Neutrophil (primary cell): ENCODE results near the gene FKBP2.

Experiments used
- H3K27ac ChIP-seq: fragments of 200-600 bp; sonication (generic); 2 replicates; pipeline ENCODE4 v1.5.1; 2016; ENCODE audit warnings: mild to moderate bottlenecking, moderate library complexity
- H3K27me3 ChIP-seq: fragments of 200-600 bp; sonication (generic); 2 replicates; pipeline ENCODE4 v1.6.0; 2016; ENCODE audit warnings: mild to moderate bottlenecking
- H3K36me3 ChIP-seq: fragments of 200-600 bp; sonication (generic); 2 replicates; pipeline ENCODE4 v1.5.1; 2017
- H3K4me1 ChIP-seq, 2 experiments: fragments of 200-600 bp in 1 of 2; sonication (generic) in 1 of 2; 1 replicate in 1 of 2; 2 replicates in 1 of 2; pipeline versions ENCODE4 v1.5.1 to v1.6.1; 2013 to 2016; ENCODE audit warnings: low read depth in 1 of 2, low read length in 1 of 2, mild to moderate bottlenecking in 1 of 2, moderate library complexity in 1 of 2; ENCODE audit not compliant: control insufficient read depth in 1 of 2, insufficient read depth in 1 of 2
- H3K4me3 ChIP-seq, 2 experiments: fragments of 200-600 bp in 1 of 2; sonication (generic) in 1 of 2; 1 replicate in 1 of 2; 2 replicates in 1 of 2; pipeline ENCODE4 v1.5.1; 2013 to 2016; ENCODE audit warnings: low read depth in 1 of 2, low read length in 1 of 2, mild to moderate bottlenecking in 1 of 2, moderate library complexity in 1 of 2
- H3K9me3 ChIP-seq: fragments of 200-600 bp; sonication (generic); 2 replicates; pipeline ENCODE4 v1.5.1; 2016
- CTCF ChIP-seq: fragments of 200-600 bp; sonication (generic); IDR thresholded peaks from 2 replicates; pipeline ENCODE4 v1.5.1; 2016; ENCODE audit warnings: antibody characterized with exemption

Gene FKBP2

DNA sequence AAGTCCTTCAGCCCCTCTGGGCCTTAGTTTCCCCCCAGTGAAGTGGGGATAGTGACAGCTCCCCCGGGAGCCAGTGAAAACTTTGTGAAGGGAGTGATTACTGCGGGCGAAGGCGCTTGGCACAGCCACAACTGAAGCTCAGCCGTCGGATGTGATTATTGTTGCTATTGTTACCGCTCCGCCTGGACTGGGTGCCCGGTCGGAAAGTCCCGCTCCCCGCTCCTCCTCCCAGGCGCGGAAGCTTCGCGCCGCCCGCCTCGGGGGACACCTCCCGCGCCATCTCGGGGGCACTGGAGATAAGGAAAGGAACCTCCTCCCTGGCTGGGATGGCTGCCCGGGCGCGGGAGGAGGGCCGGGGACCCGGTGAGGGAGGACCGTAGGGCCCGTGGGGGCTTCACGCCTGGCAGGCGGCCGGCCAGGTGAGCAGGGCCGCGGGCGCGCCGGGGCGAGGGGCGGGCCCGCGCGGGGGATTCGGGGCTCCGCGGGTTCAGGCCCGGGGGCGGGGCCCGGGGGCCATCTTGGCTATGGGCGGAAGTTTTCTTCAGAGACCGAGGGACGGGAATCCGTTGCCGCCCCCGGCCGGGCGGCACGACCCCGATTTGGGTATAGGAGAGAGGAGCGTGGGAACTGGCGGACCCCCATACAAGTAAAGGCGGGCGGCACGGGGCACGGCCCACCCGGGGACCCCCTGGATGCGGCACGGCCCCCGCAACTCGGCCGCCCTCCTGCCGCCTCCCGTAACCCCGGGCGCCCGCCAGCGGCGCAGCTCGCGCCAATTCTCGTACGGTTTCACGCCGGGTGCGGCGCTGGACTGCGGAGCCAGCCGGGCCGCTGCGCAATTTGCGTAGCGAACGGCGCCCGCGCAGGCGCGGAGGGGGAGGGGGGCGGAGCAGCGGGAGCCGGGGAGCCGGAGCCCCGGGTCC, 44.3 kb downstream of the FKBP2 start, which contains the start of gene GPR137:
Gene GPR137 (plus strand): TSS at position 887 of the 923 bp plus-strand sequence. CDS start 677 bp downstream, outside the sequence.
- peak within 1 kb of the TSS; percentile 86 to 93 for H3K4me3 ChIP-seq
- peaks cover 7% of the 10 kb centered on the region for H3K36me3 ChIP-seq
- H3K27ac ChIP-seq = peak within 1 kb of the TSS; percentile 98
- H3K9me3 ChIP-seq = no peaks in the 10 kb centered on the region
- peaks cover 20 to 26% of the 10 kb centered on the region in 2 experiments for H3K4me1 ChIP-seq
- peak; percentile 42 for TF ChIP-seq CTCF
- H3K27me3 ChIP-seq = peaks cover 12% of the 10 kb centered on the region

GRCh38 chr11:64285885-64286800, 45.2 kb downstream of the FKBP2 start:
- peaks cover 21% of the 10 kb centered on the region for H3K27me3 ChIP-seq
- no peak for TF ChIP-seq CTCF
- H3K4me3 ChIP-seq = peak overlapping the region; percentile 86 to 93
- peak overlapping the region; percentile 98 for H3K27ac ChIP-seq
- peaks cover 20 to 29% of the 10 kb centered on the region in 2 experiments for H3K4me1 ChIP-seq
- H3K9me3 ChIP-seq = no peaks in the 10 kb centered on the region
- peaks cover 7% of the 10 kb centered on the region for H3K36me3 ChIP-seq

- TF ChIP-seq CTCF = no peak
- H3K4me1 ChIP-seq = peaks cover 20 to 35% of the 10 kb centered on the region in 2 experiments
- peaks cover 6% of the 10 kb centered on the region for H3K36me3 ChIP-seq
- H3K9me3 ChIP-seq = no peaks in the 10 kb centered on the region
- H3K4me3 ChIP-seq = no peak overlapping the region
- H3K27ac ChIP-seq = no peak overlapping the region
- H3K27me3 ChIP-seq = peaks cover 27% of the 10 kb centered on the region
Measured at GRCh38 chr11:64286801-64287159, 45.9 kb downstream of the FKBP2 start.

DNA sequence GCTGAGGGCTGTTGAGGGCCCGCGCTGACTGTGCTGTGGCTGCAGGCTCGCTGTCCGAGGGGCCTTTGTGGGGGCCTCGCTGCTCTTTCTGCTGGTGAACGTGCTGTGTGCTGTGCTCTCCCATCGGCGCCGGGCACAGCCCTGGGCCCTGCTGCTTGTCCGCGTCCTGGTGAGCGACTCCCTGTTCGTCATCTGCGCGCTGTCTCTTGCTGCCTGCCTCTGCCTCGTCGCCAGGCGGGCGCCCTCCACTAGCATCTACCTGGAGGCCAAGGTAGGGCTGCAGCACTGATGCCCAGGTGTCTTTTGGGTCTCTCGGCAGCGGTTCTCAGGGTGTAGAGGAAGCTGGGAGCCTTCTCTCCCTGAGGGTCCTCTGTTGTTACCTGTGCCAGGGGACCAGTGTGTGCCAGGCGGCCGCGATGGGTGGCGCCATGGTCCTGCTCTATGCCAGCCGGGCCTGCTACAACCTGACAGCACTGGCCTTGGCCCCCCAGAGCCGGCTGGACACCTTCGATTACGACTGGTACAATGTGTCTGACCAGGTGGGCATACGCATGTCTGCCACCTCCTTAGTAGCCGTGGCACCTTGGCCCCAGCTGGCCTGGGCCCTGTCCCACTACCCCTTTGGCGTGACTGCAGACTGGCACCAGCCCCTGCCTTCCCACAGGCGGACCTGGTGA, 46.9 kb downstream of the FKBP2 start:
- H3K9me3 ChIP-seq = no peaks in the 10 kb centered on the region
- no peak overlapping the region for H3K27ac ChIP-seq
- TF ChIP-seq CTCF = no peak
- H3K36me3 ChIP-seq = no peaks in the 10 kb centered on the region
- peaks cover 20 to 45% of the 10 kb centered on the region in 2 experiments for H3K4me1 ChIP-seq
- H3K27me3 ChIP-seq = peaks cover 38% of the 10 kb centered on the region
- H3K4me3 ChIP-seq = no peak overlapping the region

DNA sequence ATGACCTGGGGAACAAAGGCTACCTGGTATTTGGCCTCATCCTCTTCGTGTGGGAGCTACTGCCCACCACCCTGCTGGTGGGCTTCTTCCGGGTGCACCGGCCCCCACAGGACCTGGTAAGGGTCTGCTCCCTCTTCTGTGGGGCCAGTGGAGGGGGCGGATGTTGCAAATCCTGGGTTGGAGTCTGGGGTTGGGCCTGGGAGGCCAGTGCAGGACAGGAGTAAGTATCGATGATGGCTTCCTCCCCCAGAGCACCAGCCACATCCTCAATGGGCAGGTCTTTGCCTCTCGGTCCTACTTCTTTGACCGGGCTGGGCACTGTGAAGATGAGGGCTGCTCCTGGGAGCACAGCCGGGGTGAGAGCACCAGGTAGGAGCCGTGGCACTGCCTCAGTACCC, 47.5 kb downstream of the FKBP2 start:
- no peak for TF ChIP-seq CTCF
- Histone ChIP-seq H3K4me3 (no peak overlapping the region), H3K27ac (no peak overlapping the region), H3K27me3 (peaks cover 43% of the 10 kb centered on the region), H3K4me1 (peaks cover 17 to 42% of the 10 kb centered on the region in 2 experiments), H3K36me3 (no peaks in the 10 kb centered on the region), H3K9me3 (no peaks in the 10 kb centered on the region)
